Umbilical cord (tissue), 2 donors: ENCODE results near the gene STK35. TPM values are rescaled to one million over a fixed set of nuclear protein-coding genes. Genes with fewer than 3 reads are reported as not detected.

Experiments
- DNase-seq: peaks from one replicate; pipeline ENCODE4 v3.0.0-alpha.2; 2015; ENCODE audit warnings: low spot score
- total RNA-seq: library from RNA; depleted of rRNA; stranded (reverse); fragments of >200 nt; gene quantifications from one replicate; pipeline ENCODE4 v1.2.3, GENCODE V29; 2014; ENCODE audit warnings: low replicate concordance; ENCODE audit not compliant: insufficient read depth

The STK35 gene
- 15.9 TPM for total RNA-seq

DNA sequence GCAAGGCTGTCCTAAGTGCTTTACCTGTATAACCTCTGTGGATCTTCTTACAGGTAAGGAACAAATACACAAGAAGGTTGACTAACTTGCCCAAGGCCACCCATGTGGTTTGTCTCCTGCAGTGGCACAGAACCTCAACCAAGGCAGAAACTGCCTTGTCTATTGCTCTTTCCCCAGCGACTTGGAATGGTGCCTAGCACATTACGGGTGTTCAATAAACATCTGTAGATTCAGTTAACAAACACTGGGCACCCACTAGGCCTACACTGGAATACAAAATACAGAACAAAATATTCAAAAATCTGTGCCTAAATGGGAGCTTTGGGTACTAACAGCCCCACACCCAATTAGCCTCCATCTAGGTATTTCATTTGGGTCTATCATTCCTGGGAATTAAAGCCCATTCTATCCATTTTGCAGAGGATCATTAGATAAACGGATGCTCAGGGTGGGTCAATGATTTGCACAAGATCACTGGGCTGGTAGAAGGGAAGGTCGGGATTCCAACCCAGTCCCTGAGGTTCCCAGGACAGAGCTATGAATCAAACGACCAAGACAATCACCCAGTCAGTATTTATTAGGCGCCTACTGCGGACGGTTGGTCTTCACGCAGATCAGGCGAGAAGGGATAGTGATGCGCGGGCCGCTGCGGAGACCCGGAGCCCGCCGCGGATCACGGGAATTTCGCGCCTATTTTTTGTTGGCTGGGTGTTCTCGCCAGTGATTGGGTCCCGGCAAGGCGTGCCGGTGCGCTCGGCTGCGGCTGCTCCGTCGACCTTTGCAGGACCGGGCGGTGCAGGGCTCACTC, at the start of gene STK35:
Gene STK35, plus strand, starts transcription at position 771 of the 808 bp plus-strand sequence. CDS start 55 bp downstream, outside the sequence.
- DNase-seq = no peak

- DNase-seq = no peak
These were observed 49.7 kb upstream of the STK35 start for GRCh38 chr20:2051946-2052345.

- no peak for DNase-seq
These were observed 48.9 kb upstream of the STK35 start for GRCh38 chr20:2052741-2053140.

DNA sequence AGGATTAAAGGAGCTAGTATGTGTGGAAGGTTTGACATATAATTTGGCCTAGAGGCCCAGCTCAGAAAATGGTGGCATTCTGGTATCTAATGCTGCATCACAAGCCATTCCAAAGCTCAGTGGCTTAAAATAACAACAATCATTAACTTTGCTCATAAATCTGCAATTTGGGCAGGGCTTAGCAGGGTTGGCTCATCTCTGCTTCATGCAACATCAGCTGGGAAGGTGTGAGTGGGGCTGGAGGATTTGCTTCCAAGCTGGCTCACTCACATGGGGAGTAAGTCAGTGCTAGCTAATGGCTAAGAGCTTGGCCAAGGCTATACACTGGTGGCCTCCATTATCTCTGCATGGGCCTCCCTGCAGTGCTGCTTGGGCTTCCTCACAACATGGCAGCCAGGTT, 48.0 kb upstream of the STK35 start:
- no peak for DNase-seq

DNA sequence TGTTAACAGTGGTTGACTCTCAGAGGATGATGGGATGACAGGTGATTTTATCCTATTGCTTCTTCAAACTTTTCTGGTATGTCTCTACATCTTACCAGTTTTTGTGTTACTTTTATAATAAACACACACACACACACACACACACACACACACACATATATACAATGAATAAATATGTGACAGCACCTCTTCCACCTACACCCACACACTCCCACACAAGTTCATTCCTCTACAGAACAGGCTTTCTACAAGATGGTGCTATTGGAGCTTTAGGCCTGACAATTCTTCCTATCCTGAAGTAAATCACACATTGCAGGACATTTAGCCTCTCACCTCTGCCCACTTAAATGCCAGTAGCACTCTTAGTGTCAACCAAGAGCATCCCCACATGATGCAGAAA, 46.7 kb upstream of the STK35 start:
- DNase-seq = no peak

GRCh38 chr20:2059411-2059810, 42.2 kb upstream of the STK35 start:
- DNase-seq = no peak

DNA sequence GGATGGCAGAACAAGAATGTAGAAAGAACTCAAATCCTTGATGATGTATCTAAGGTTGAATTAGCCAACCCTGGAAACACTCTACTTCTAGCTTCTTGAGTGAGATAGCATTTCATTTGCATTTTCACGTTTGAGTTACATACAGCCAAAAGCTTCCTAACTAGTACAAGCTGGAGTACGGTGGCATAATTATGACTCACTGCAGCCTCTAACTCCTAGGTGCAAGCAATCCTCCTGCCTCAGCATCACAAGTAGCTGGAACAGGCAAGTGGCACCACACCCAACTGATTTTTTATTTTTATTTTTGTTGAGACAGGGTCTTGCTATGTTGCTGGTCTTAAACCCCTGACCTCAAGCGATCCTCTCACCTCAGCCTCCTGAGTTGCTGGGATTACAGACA, 36.5 kb upstream of the STK35 start:
- DNase-seq = no peak

GRCh38 chr20:2066461-2067122, 35.0 kb upstream of the STK35 start:
- no peak for DNase-seq

DNA sequence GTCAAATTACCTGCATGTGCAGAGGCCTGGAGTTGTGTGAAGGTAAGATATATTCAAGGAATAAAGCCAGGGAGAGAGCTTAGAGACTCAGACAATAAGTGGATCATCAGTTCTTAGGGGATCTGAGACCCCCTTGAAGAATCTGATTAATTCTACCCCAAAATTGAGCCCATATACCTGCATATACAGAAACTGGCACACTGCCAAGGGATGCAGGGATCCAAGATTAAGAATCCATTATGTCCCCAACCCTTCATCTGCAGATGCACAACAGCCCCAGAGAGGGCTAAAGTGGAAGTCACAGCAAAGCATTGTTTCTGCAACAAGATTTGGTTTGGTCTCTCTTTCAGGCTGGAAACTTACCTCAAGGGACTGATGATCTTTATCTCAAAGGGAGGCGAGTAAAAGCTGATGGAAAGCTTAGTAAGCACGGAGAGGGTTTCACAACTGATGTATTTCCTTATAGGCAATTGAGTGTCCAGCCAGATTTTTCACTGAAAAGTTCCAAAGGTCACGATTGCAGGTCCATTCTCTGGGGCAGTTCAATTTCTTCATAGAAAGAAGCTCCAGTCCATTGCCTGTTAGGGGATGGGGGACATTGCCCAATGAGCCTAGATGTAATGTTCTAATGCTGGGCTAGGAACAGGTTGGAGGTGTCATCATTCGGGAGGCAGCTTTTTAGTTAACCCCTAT, 20.9 kb upstream of the STK35 start:
- no peak for DNase-seq

DNA sequence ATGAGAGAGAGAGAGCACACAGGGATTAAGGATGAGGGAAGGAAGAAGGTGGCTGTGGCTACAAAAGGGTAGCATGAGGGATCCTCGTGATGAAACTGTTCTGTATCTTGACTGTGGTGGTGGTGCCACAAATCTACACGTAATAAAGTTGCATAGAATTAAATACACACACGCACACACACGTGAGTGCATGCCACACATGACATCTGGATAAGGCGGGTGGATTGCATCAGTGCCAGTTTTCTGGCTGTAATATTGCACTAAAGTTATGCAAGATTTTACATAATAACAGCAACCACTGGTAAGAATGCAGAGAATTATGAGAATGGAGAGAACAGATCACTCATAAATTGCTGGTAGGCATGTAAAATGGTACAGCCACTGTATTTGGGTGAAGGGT, 16.9 kb upstream of the STK35 start:
- no peak for DNase-seq

DNA sequence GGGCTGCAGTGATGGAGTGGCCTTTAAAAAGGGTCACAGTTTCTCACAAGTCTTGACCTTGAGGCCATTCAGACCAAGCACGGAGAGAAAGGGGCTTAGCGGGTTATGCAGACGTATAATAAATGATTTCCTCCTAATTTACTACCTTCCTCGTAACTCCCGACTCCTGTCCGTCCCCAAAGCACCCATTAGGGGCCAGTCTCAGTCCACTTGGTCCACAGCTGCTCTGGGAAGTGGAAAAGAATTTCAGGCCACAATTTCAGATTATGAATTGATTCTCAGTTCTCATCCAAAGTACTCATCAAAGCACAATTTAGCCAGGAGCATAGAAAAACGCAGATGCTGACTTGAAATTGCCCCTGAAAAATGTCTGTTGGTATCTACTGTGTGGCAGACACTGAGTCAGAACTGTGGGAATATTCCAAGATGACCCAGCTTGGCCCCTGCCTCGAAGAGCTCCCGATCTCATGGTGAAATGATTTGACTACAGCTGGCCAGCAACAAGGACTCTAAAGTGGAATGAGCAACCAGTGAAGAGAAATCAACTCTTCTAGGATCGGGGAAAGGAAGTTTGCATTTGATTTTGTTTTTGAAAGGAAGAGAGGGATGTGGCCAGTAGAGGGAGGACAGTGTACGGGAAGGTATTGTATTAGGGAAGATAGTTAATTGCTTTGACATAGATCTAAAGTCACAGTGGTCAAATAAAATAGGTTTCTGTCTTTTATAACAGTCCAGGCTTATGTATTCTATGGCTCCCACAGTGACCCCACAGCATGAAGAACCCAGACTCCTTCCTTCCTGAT, 15.2 kb upstream of the STK35 start:
- DNase-seq = no peak

GRCh38 chr20:2086980-2087377, 14.6 kb upstream of the STK35 start:
- no peak for DNase-seq

DNA sequence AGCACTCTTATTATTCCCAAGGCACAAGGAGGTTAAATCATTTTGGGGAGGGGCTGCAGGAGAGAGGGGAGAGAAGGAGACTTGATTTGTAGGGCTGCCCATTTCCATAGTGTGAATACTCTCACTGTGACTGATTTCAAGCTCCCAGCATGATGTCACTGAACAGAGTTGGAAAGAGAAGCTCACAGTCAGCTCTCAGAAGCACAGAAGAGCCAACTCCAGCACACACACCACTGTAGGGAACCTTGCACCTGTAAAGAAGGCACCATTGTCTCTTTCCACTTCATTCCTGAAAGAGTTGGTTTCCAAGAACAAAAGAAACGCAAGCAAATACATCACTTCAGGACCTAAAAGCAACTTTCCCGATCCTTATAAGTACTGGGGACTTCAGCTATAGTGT, 12.7 kb upstream of the STK35 start:
- no peak for DNase-seq

DNA sequence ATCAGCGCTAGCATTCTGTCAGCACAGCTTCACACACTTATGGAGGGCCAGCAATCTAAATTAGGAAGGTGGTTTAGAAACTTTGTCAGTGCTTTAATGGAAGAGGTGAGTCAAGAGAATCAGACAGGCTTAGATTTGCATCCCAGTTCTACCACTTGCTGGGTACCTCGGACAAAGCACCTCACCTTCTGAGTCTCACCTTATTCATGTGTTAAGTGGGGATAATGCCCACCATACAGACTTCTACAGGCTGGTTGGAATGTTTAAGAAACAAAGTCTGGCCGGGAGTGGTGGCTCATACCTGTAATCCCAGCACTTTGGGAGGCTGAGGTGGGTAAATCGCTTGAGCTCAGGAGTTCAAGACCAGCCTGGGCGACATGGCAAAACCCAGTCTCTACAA, 12.2 kb upstream of the STK35 start:
- DNase-seq = no peak

DNA sequence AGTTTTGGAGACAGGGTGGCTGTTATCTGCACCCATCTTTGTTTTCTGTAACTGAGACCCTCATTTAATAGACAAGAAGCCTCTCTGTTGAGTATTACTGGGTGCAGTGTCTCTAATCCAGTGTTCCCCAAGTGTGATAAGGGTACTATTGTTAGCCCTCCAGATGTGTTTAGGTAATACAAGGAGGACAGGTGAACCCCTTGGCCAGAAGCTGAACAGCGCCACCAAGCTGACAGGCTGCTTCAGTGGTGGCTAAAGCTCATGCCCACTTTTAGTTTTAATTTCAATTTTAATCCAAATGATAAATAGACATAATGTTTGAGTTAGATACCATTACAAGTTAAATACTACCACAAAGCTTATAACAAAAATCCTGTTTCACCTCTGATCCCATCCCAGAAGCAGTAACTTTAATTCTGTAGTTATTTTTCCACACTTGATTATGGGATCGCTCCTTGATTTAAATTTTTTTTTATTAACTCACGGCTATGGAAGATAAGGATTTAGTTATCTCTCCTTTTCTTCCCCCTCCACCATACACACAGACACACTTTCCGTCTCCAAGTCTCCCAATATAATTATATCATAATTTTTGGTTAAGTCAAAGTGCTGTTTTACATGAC, 8.4 kb upstream of the STK35 start:
- no peak for DNase-seq

GRCh38 chr20:2093883-2094282, 7.7 kb upstream of the STK35 start:
- DNase-seq = no peak

GRCh38 chr20:2101865-2102584, 398 bp downstream of the STK35 start:
- DNase-seq = peak; percentile 94

DNA sequence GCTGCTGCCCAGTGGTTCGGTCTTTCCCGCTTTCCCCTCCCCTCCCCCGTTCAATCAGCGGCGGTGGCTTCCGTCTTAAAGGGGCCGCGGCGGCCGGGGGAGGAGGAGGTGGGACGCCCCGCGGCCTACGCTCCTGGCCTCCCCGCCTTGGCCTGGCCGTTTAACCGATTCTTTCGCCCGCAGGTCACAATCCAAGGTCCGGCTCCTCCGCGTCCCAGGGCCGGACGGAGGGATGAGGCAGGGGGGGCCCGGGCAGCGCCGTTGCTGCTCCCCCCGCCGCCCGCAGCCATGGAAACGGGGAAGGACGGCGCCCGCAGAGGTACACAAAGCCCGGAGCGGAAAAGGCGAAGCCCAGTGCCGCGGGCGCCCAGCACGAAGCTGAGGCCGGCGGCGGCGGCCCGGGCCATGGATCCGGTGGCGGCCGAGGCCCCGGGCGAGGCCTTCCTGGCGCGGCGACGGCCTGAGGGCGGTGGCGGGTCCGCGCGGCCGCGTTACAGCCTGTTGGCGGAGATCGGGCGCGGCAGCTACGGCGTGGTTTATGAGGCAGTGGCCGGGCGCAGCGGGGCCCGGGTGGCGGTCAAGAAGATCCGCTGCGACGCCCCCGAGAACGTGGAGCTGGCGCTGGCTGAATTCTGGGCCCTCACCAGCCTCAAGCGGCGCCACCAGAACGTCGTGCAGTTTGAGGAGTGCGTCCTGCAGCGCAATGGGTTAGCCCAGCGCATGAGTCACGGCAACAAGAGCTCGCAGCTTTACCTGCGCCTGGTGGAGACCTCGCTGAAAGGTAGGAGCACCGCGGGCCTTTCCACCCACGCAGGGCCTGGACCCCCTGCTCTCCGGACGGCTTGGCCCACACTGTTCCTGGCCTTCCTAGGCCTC, 1.2 kb downstream of the STK35 start:
- DNase-seq = peak; percentile 95

- peak; percentile 19 for DNase-seq
These were observed 2.0 kb downstream of the STK35 start for GRCh38 chr20:2103461-2104153.
